Effector memory CD4-positive, alpha-beta T cell (primary cell): Measurements from ENCODE around the gene MLLT10.

Experiments used
- DNase-seq, 3 donors: peaks; one replicate each; pipeline ENCODE4 v3.0.0-alpha.2; 2020
- H3K27ac ChIP-seq: 2 replicates; pipeline ENCODE4 v1.7.0; 2013; ENCODE audit warnings: mild to moderate bottlenecking, low read length, moderate library complexity; ENCODE audit not compliant: insufficient read depth, poor library complexity, severe bottlenecking
- H3K27me3 ChIP-seq: replicated peaks from 2 replicates; pipeline ENCODE4 v1.7.0; 2013; ENCODE audit warnings: mild to moderate bottlenecking, low read length; ENCODE audit not compliant: insufficient read depth, control insufficient read depth, poor library complexity, severe bottlenecking
- H3K36me3 ChIP-seq: 2 replicates; pipeline ENCODE4 v1.7.0; 2013; ENCODE audit warnings: mild to moderate bottlenecking, low read length, moderate library complexity; ENCODE audit not compliant: control insufficient read depth, insufficient read depth
- H3K4me1 ChIP-seq: 2 replicates; pipeline ENCODE4 v1.7.0; 2013; ENCODE audit warnings: low read length, mild to moderate bottlenecking; ENCODE audit not compliant: control insufficient read depth, insufficient read depth, poor library complexity, severe bottlenecking
- H3K4me3 ChIP-seq: 2 replicates; pipeline ENCODE4 v1.7.0; 2013; ENCODE audit warnings: low read length, low read depth, mild to moderate bottlenecking; ENCODE audit not compliant: insufficient read depth, poor library complexity, severe bottlenecking
- H3K9me3 ChIP-seq: 2 replicates; pipeline ENCODE4 v1.7.0; 2013; ENCODE audit warnings: mild to moderate bottlenecking, low read length, moderate library complexity; ENCODE audit not compliant: control insufficient read depth

The MLLT10 gene

DNA sequence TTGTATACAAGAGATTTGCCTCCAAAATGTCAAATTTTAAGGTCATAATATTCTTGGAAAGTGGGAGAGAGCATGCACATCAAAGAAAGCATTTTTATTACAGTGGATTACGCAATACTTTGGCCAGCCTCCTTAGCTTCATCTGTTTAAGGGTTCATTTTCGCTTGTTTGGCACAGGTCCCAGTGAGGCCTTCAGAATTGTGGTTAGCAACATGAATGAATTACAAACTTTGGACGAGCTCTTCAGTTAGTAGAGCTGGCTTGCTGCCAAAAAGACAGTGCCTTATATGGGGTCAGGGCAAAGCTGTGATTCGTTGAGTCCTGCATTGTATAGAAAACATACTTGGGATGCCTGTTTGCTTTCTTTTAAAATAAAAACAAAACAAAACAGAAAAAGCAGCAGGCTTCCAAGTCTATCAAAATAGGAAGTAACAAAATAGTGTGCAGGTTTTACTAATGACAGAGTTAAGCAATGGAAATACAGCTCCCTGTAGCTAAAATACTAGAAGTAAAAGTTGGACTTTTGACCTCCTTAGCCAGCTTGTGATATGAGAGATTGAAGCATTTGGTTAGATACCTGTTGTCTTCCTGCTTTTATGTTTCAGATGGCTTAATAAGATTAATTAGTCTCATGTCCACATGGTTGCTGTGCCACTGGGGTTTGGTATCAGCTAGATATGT, 190.8 kb downstream of the MLLT10 start:
- Histone ChIP-seq H3K27ac (no peak overlapping the region), H3K9me3 (no peaks in the 10 kb centered on the region), H3K27me3 (no peaks in the 10 kb centered on the region), H3K4me3 (no peak overlapping the region), H3K36me3 (peaks cover 4% of the 10 kb centered on the region), H3K4me1 (no peaks in the 10 kb centered on the region)
- DNase-seq: peak in 1 of 3 donors; percentile 14

DNA sequence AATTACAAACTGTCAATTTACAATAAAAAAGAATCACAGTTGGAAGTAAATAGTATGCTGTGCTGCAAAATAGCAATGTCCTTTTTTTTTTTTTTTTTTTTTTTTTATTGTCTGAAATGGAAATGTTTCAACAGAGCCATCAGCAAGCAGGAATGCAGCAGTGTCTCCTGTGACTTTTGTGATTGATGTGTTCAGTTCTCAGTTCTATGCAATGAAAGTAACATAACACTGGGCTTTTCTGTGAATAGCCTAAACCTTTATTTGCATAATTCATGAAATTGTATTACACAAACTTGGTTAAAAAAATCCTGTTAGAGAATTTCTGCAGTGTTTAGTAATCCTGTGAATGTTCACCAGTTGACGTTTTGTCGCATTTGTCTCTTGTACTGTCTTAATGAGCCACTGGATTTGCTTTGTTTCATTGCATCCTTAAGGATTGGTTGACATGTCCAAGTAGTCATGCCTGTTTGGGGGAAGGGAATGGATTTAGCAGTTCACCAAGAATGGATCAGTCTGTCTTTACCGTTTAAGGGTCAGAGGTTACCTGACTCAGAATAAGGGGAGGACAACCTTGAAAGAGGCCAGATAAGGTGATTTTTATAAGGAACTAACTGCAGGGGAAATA, 192.7 kb downstream of the MLLT10 start:
- no peak for DNase-seq
- Histone ChIP-seq H3K4me1 (no peaks in the 10 kb centered on the region), H3K4me3 (no peak overlapping the region), H3K27me3 (no peaks in the 10 kb centered on the region), H3K9me3 (no peaks in the 10 kb centered on the region), H3K27ac (no peak overlapping the region), H3K36me3 (peaks cover 10% of the 10 kb centered on the region)

DNA sequence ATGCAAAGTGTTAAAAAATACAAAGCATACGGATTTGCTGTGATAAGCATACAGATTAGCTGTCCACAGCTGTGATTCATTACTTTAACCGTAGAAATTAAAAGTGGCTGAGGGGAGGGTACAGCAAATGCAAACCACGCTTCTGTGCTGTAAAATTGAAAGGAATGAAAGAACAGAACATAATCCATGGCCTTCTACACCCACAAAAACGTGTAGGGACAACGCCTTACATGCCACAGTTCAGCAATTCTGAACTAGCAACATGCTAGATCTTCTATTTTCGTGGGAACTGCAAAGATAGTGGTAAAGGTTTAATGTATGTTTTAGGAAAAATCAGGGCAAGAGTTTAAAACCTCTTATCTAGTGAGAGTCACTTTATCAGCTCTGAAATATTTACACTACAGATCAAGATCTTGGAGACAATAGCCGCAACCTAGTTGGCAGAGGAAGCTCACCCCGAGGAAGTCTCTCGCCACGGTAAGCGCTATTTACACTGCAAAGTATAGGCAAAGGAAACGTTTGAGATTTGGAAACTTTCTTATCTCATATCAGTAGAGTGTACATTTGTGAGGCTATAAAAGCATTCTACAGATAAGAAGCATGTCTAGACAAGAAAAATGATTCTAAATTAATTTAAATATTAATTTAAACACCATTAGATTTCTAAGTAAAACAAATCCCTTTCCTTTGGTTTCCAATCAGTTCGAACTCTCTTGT, 193.6 kb downstream of the MLLT10 start:
- no peak overlapping the region for H3K27ac ChIP-seq
- peaks cover 12% of the 10 kb centered on the region for H3K36me3 ChIP-seq
- no peak overlapping the region for H3K4me3 ChIP-seq
- no peaks in the 10 kb centered on the region for H3K27me3 ChIP-seq
- no peak for DNase-seq
- no peaks in the 10 kb centered on the region for H3K9me3 ChIP-seq
- no peaks in the 10 kb centered on the region for H3K4me1 ChIP-seq

- Histone ChIP-seq H3K9me3 (no peaks in the 10 kb centered on the region), H3K4me1 (no peaks in the 10 kb centered on the region), H3K27ac (no peak overlapping the region), H3K36me3 (peaks cover 12% of the 10 kb centered on the region), H3K4me3 (no peak overlapping the region), H3K27me3 (no peaks in the 10 kb centered on the region)
- DNase-seq: no peak
Measured at GRCh38 chr10:21728618-21729017, 194.6 kb downstream of the MLLT10 start.

DNA sequence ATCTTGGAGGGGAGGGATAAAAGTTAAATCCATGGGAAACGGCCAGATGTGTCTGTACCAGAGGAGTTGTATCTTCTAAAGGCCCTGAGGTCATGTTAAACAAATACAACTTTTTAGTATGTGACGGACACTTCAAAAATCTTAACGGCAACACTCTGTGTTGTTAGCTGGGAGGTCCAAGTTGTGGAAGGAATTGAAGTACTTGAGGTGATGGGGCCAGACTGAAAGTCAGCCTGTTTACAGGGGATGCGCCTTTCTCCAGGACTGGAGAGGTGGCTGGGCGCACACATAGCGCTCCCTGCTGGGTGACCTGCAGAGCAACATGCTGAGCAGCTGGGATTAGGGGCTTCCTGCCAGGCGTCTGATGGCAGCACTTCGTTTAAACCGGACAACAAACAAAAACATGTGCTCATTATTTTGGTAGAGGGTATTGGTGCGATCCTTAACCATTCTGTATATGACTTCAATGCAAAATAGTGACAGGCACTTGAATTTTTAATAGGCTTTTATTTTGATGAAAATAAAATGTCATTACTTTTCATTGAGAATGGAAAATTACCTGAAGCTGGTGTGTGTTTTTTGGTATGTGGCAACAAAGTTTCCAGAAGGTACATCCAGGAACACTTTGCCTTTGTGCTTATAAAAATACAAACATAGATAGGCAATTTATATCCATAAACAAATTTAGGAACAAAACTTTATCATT, 198.2 kb downstream of the MLLT10 start:
- no peaks in the 10 kb centered on the region for H3K9me3 ChIP-seq
- H3K4me1 ChIP-seq: no peaks in the 10 kb centered on the region
- no peak overlapping the region for H3K27ac ChIP-seq
- H3K36me3 ChIP-seq: peaks cover 24% of the 10 kb centered on the region
- H3K27me3 ChIP-seq: no peaks in the 10 kb centered on the region
- no peak overlapping the region for H3K4me3 ChIP-seq
- no peak for DNase-seq

DNA sequence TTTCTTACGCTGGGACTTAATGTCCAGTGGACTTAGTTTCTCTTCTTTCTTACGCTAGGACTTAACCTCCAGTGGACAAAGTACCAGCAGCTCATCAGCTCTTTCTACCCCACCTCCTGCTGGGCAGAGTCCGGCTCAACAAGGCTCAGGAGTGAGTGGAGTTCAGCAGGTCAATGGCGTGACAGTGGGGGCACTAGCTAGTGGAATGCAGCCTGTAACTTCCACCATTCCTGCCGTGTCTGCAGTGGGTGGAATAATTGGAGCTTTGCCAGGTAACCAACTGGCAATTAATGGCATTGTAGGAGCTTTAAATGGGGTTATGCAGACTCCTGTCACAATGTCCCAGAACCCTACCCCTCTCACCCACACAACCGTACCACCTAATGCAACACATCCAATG, 199.7 kb downstream of the MLLT10 start:
- Histone ChIP-seq H3K9me3 (no peaks in the 10 kb centered on the region), H3K27me3 (no peaks in the 10 kb centered on the region), H3K4me3 (no peak overlapping the region), H3K36me3 (peaks cover 24% of the 10 kb centered on the region), H3K27ac (no peak overlapping the region), H3K4me1 (no peaks in the 10 kb centered on the region)
- DNase-seq: no peak

GRCh38 chr10:21737106-21737505, 203.1 kb downstream of the MLLT10 start:
- Histone ChIP-seq H3K9me3 (no peaks in the 10 kb centered on the region), H3K4me1 (peaks cover 11% of the 10 kb centered on the region), H3K36me3 (peaks cover 15% of the 10 kb centered on the region), H3K27ac (peak overlapping the region; percentile 40), H3K27me3 (no peaks in the 10 kb centered on the region), H3K4me3 (no peak overlapping the region)
- DNase-seq: no peak

DNA sequence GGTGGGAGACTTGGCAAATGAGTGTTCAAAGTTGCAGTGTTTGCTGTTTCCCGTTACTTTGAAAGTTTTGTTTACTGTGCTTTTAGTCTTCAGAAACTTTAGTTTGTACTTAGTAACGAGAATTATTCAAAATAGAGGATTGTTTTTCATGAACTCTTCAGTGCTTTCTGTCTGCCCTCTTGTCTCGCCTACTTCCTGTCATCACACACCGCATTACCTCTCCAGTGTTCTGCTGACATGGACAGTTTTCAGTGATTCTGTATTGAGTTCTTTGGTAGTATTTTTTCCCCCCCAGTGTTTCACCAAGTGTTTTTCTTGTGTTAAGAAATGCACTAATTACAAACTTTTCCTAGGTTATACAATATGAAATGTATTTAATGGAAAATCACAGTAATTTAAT, 207.0 kb downstream of the MLLT10 start:
- Histone ChIP-seq H3K4me1 (peaks cover 11% of the 10 kb centered on the region), H3K9me3 (no peaks in the 10 kb centered on the region), H3K36me3 (peaks cover 14% of the 10 kb centered on the region), H3K27ac (peak overlapping the region; percentile 72), H3K4me3 (no peak overlapping the region), H3K27me3 (no peaks in the 10 kb centered on the region)
- peak in 2 of 3 donors; percentile 27 for DNase-seq

DNA sequence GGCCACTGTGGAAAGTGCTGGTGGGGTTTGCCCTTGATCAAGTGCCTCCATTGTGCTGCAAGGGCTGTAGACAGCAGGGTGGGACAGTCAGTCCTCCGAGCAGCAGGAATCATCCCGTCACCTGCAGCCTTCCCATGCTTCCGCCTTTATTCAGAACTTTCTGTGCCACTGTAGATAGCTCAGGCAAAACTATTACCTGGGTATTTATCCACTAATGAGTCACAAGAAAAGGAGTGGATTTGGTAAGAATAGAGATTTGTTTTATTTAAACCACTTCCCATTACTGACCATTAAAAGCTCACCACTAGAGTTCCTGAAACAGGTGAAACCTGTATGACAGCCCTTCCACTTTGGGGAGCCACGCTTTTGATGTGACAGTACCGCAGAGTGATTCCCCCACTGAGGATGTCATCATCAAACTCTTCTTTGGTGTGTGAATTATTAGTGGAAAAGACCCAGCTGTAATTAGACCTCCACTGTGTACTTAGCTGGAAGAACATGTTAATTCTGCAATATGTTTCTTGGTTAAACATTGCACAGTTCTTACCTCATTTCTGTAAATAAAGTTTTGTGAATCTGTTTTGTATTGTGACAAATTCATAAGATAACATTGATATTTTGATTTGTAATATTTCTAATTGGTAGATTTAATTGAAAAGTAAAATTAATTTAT, 208.8 kb downstream of the MLLT10 start:
- Histone ChIP-seq H3K4me1 (peaks cover 16% of the 10 kb centered on the region), H3K9me3 (no peaks in the 10 kb centered on the region), H3K27me3 (no peaks in the 10 kb centered on the region), H3K4me3 (no peak overlapping the region), H3K36me3 (peaks cover 14% of the 10 kb centered on the region), H3K27ac (no peak overlapping the region)
- DNase-seq: no peak
